Loucy (cell line): ENCODE results near the gene SULT4A1.

ENCODE experiments used
- H2AFZ ChIP-seq: fragments of 200-600 bp; sonication (generic); 2 replicates; pipeline ENCODE4 v1.6.0; 2016; ENCODE audit warnings: antibody characterized with exemption, mild to moderate bottlenecking, low read length, moderate library complexity
- H3F3A ChIP-seq: fragments of 200-600 bp; 2 replicates; pipeline ENCODE4 v1.6.0; 2016; ENCODE audit warnings: antibody characterized with exemption, low read depth, mild to moderate bottlenecking
- H3K27me3 ChIP-seq: fragments of 200-600 bp; sonication (generic); 2 replicates; pipeline ENCODE4 v1.6.1; 2014; ENCODE audit warnings: low read length, mild to moderate bottlenecking; ENCODE audit not compliant: insufficient read depth, poor library complexity, severe bottlenecking
- H3K36me3 ChIP-seq: fragments of 200-600 bp; sonication (generic); 2 replicates; pipeline ENCODE4 v1.6.1; 2016; ENCODE audit warnings: low read length; ENCODE audit not compliant: insufficient read depth
- H3K4me1 ChIP-seq: fragments of 200-600 bp; sonication (generic); 2 replicates; pipeline ENCODE4 v1.5.1; 2014; ENCODE audit warnings: low read length, mild to moderate bottlenecking; ENCODE audit not compliant: insufficient read depth, poor library complexity, severe bottlenecking
- H3K4me2 ChIP-seq: fragments of 200-600 bp; sonication (generic); 2 replicates; pipeline ENCODE4 v1.6.0; 2014; ENCODE audit warnings: antibody characterized with exemption, low read length, low read depth, mild to moderate bottlenecking; ENCODE audit not compliant: poor library complexity, severe bottlenecking
- H3K4me3 ChIP-seq: fragments of 200-600 bp; sonication (generic); 2 replicates; pipeline ENCODE4 v1.5.1; 2014; ENCODE audit warnings: low read length, mild to moderate bottlenecking, mixed read lengths; ENCODE audit not compliant: poor library complexity, severe bottlenecking
- H3K79me2 ChIP-seq: fragments of 200-600 bp; sonication (generic); 2 replicates; pipeline ENCODE4 v1.6.1; 2014; ENCODE audit warnings: low read length; ENCODE audit not compliant: insufficient read depth
- H3K9ac ChIP-seq: fragments of 200-600 bp; sonication (generic); 2 replicates; pipeline ENCODE4 v1.6.0; 2014; ENCODE audit warnings: mild to moderate bottlenecking, low read depth, low read length, moderate library complexity; ENCODE audit not compliant: poor library complexity, severe bottlenecking
- H3K9me2 ChIP-seq: fragments of 200-600 bp; sonication (generic); replicated peaks from 2 replicates; pipeline ENCODE4 v1.6.1; 2016; ENCODE audit warnings: low read depth, low read length, mixed read lengths
- H3K9me3 ChIP-seq: fragments of 200-600 bp; sonication (generic); 2 replicates; pipeline ENCODE4 v1.6.1; 2014; ENCODE audit warnings: mild to moderate bottlenecking, antibody characterized with exemption, low read length, low read depth; ENCODE audit not compliant: insufficient read depth
- H4K20me1 ChIP-seq: fragments of 200-600 bp; sonication (generic); 2 replicates; pipeline ENCODE4 v1.6.0; 2014; ENCODE audit warnings: antibody characterized with exemption, low read length, mild to moderate bottlenecking; ENCODE audit not compliant: insufficient read depth, poor library complexity, severe bottlenecking
- EZH2phosphoT487 ChIP-seq: fragments of 200-600 bp; IDR thresholded peaks from 2 replicates; pipeline ENCODE4 v1.6.1; 2018; ENCODE audit warnings: antibody characterized with exemption, mild to moderate bottlenecking, moderate library complexity, borderline replicate concordance
- TF ChIP-seq, protein P1 (sequence below): fragments of 200-600 bp; sonication (generic); conservative IDR thresholded peaks from 2 replicates; pipeline ENCODE4 v1.5.1; 2014; ENCODE audit warnings: mild to moderate bottlenecking, antibody characterized with exemption, low read length

Gene SULT4A1

DNA sequence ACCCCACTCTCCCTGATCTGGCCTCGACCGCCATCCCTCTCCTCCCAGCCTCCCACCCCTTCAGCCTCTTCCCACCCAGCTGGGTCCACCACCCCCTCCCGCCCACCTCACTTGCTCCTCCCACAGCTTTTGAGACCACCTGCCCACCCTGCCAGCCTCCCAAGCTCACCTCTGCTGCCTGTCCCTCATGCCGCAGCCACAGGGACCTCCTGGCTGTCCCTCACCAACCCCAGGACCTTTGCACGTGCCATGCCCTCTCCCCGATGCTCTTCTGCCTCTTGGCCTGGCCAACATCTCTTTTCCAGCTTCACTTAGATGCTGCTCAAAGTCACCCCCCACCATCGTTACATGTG is 23.0 kb upstream of the SULT4A1 start:
- Histone ChIP-seq H3K36me3 (no peaks in the 10 kb centered on the region), H3K9me3 (no peaks in the 10 kb centered on the region), H3K79me2 (no peaks in the 10 kb centered on the region), H3K4me1 (no peaks in the 10 kb centered on the region), H4K20me1 (no peaks in the 10 kb centered on the region), H2AFZ (no peak overlapping the region), H3K9me2 (no peaks in the 10 kb centered on the region), H3K9ac (no peak overlapping the region), H3F3A (no peaks in the 10 kb centered on the region), H3K27me3 (no peaks in the 10 kb centered on the region), H3K4me2 (no peak overlapping the region), H3K4me3 (no peak overlapping the region)
- TF ChIP-seq, protein P1, sequence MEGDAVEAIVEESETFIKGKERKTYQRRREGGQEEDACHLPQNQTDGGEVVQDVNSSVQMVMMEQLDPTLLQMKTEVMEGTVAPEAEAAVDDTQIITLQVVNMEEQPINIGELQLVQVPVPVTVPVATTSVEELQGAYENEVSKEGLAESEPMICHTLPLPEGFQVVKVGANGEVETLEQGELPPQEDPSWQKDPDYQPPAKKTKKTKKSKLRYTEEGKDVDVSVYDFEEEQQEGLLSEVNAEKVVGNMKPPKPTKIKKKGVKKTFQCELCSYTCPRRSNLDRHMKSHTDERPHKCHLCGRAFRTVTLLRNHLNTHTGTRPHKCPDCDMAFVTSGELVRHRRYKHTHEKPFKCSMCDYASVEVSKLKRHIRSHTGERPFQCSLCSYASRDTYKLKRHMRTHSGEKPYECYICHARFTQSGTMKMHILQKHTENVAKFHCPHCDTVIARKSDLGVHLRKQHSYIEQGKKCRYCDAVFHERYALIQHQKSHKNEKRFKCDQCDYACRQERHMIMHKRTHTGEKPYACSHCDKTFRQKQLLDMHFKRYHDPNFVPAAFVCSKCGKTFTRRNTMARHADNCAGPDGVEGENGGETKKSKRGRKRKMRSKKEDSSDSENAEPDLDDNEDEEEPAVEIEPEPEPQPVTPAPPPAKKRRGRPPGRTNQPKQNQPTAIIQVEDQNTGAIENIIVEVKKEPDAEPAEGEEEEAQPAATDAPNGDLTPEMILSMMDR = no peak
- TF ChIP-seq EZH2phosphoT487 = no peak

DNA sequence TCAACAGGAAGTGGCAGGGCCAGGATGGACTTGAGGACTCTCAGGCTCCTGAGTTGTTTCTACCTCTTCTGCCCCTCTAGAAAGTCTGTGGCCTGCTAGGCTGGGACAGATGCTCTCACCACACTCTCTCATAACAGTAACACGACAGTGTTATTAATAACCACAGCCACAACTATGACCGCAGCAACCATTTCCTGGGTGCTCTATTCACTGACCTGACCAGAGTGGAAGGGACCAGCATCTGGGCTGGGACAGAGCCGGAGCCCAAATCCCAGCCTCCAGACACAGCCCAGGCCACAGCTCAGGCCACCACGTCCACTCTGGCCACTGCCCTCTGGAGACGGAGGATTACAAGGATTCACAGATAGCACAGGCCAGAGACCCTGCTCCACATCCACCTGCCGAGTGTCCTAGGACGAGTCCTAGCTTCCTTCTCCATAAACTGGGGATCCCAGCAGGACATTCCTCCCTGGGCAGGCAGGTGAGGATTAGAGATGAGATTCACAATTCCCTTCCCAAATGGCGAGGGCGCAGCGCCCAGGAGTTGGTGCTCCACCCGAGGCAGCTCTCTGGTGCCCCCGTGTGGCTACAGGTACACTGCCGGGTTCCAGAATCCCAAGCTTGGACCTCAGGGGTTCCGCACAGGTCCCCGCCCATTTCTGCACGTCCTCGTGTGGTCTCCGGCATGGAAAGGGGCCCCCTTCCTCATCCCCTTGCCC is 22.4 kb upstream of the SULT4A1 start:
- no peaks in the 10 kb centered on the region for H3K4me1 ChIP-seq
- no peak overlapping the region for H3K4me2 ChIP-seq
- no peaks in the 10 kb centered on the region for H3K79me2 ChIP-seq
- H3K4me3 ChIP-seq = no peak overlapping the region
- H3K9ac ChIP-seq = no peak overlapping the region
- no peaks in the 10 kb centered on the region for H3K9me2 ChIP-seq
- H4K20me1 ChIP-seq = no peaks in the 10 kb centered on the region
- no peaks in the 10 kb centered on the region for H3F3A ChIP-seq
- H3K9me3 ChIP-seq = no peaks in the 10 kb centered on the region
- H2AFZ ChIP-seq = peak overlapping the region; percentile 63
- no peaks in the 10 kb centered on the region for H3K27me3 ChIP-seq
- no peaks in the 10 kb centered on the region for H3K36me3 ChIP-seq
- TF ChIP-seq, protein P1 = peak; percentile 80
- no peak for TF ChIP-seq EZH2phosphoT487

DNA sequence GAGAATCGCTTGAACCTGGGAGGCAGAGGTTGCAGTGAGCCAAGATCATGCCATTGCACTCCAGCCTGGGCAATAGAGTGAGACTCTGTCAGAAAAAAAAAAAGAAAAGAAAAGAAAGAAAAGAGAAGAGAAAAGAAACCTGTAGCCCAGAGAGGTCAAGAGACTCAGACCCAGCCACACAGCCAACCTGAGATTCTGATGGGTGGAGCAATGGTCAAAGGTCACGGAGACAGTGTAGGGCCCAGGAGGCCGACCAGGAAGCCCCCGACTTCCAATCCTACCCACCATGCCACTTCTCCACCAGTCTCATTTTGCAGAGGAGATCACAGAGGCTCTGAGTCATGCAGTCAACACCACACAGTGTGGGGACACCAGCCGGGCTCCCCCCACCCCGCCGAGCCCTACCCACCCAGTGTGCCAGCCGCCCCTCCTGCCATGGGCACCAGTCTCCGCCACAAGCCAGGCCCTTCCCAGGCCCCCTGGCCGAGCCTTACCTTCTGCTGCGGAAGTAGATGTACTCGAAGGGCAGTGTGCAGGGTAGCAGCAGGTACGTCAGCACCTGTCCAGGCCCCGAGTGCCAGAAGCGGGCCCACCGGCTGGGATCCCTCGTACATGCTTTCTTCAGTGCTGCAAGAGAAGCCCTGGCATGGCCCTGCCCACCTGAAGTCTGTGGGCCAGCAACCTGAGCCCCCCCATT is 21.6 kb upstream of the SULT4A1 start:
- no peak overlapping the region for H3K4me3 ChIP-seq
- H3K9me2 ChIP-seq = no peaks in the 10 kb centered on the region
- H3K9ac ChIP-seq = no peak overlapping the region
- TF ChIP-seq EZH2phosphoT487 = no peak
- TF ChIP-seq, protein P1 = no peak
- no peaks in the 10 kb centered on the region for H3K79me2 ChIP-seq
- H3K9me3 ChIP-seq = no peaks in the 10 kb centered on the region
- H3K27me3 ChIP-seq = no peaks in the 10 kb centered on the region
- no peaks in the 10 kb centered on the region for H3K4me1 ChIP-seq
- H2AFZ ChIP-seq = no peak overlapping the region
- no peaks in the 10 kb centered on the region for H4K20me1 ChIP-seq
- no peak overlapping the region for H3K4me2 ChIP-seq
- H3F3A ChIP-seq = no peaks in the 10 kb centered on the region
- H3K36me3 ChIP-seq = no peaks in the 10 kb centered on the region
